Keratinocyte (primary cell): ENCODE results near the gene C3orf70.

Experiments
- EZH2 ChIP-seq: IDR thresholded peaks from one replicate; pipeline ENCODE4 v1.6.1; 2012; ENCODE audit warnings: inconsistent platforms, mild to moderate bottlenecking, low read length, moderate library complexity
- TF ChIP-seq, protein P1 (sequence below), 3 experiments: IDR thresholded peaks in 1 of 3; conservative IDR thresholded peaks in 1 of 3; optimal IDR thresholded peaks in 1 of 3; 2 replicates in 2 of 3; 3 replicates in 1 of 3; pipeline versions ENCODE3 to v1.5.1; 2011; ENCODE audit warnings: low read length in 3 of 3, mild to moderate bottlenecking in 3 of 3, moderate library complexity in 2 of 3, control low read depth in 1 of 3, inconsistent platforms in 1 of 3; ENCODE audit not compliant: insufficient read depth in 2 of 3; ENCODE audit errors: extremely low read depth in 1 of 3

DNA sequence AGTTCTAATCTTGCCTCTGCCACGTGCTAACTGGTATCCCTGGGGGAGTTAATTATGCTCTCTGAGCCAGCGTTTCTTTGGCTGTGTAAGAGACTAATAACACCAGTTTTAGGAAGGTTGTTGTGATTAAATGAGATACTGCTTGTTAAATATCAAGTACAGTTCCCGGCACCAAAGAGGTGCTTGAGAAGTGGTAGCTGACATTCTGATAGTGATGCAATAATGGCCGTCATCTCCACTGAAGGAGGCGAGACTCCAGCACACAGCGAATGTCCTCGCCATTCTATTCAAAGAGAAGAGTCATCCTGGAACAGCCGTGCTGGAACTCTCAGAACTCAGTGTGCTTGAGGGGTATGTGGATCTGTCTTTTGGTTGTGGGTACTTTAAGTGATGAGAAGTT is 9.8 kb upstream of the C3orf70 start:
- TF ChIP-seq, protein P1, sequence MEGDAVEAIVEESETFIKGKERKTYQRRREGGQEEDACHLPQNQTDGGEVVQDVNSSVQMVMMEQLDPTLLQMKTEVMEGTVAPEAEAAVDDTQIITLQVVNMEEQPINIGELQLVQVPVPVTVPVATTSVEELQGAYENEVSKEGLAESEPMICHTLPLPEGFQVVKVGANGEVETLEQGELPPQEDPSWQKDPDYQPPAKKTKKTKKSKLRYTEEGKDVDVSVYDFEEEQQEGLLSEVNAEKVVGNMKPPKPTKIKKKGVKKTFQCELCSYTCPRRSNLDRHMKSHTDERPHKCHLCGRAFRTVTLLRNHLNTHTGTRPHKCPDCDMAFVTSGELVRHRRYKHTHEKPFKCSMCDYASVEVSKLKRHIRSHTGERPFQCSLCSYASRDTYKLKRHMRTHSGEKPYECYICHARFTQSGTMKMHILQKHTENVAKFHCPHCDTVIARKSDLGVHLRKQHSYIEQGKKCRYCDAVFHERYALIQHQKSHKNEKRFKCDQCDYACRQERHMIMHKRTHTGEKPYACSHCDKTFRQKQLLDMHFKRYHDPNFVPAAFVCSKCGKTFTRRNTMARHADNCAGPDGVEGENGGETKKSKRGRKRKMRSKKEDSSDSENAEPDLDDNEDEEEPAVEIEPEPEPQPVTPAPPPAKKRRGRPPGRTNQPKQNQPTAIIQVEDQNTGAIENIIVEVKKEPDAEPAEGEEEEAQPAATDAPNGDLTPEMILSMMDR (optimal IDR thresholded peaks at IDR 0.05 in 1 of 3, IDR thresholded peaks at IDR 0.05 in 1 of 3, conservative IDR thresholded peaks at IDR 0.05 in 1 of 3; ENCODE audit: extremely low read depth in 1 of 3, insufficient read depth in 2 of 3, low read length in 3 of 3), result no peak
- no peak for TF ChIP-seq EZH2
